DMS53 treated with DMSO at 0.1 percent for 48 hours (cell line): ENCODE results near the gene ATG2A.

Source experiments
- DNase-seq: peaks from one replicate; lab custom pipeline; 2025; ENCODE audit not compliant: unreplicated experiment; lab: John Stamatoyannopoulos, UW

The ATG2A gene

GRCh38 chr11:64916775-64917662 is at the start of gene ATG2A:
Gene ATG2A, minus strand, starts transcription at chr11:64917209. Its CDS starts 74 bp downstream, at chr11:64917135.
- peak; percentile 99 for DNase-seq

DNA sequence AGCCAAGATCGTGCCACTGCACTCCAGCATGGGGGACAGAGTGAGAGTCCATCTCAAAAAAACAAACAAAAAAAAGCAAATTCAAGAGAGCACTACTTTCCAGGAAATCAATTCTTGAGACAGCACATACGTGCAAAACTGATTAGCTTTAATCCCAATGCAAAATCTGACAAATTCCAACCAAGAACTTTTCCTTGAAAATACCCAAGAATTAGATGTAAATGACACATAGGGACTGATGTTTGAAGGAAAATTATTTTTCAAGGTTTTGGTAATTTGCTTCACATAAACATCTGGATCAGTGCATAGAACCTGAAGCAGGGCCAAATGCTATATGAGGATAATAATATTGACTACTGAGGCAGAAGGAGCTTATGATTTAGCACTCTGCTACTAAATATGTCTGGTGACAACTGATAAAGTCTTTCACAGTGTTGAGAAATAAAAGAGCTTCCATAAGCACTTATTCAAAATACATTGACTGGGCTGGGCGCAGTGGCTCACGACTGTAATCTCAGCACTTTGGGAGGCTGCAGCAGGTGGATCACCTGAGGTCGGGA is 46.1 kb upstream of the ATG2A start:
- DNase-seq = no peak

DNA sequence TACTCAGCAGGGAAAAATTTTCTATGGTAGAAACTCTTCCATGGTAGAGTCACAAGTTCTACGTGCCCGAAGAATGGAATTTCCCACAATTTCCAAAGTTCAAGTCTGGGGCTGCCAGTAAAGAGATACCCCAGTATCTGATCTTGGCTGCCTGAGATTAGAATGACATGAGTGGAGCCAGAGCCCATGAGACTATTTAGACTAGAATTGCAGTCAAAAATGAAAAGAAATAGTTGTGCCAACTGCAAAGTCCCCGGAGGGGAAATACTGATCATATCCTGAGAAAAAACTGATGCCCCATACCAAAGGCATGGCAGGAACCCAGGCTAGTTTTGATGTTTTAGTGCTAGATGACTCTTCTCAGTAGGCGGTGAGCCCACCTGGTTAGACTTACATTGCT is 43.7 kb upstream of the ATG2A start:
- DNase-seq = no peak

GRCh38 chr11:64959498-64959897 is 42.5 kb upstream of the ATG2A start:
- DNase-seq = no peak

- DNase-seq = no peak
Observed at GRCh38 chr11:64954201-64954600, 37.2 kb upstream of the ATG2A start.

GRCh38 chr11:64951529-64951928 is 34.5 kb upstream of the ATG2A start:
- DNase-seq = no peak

DNA sequence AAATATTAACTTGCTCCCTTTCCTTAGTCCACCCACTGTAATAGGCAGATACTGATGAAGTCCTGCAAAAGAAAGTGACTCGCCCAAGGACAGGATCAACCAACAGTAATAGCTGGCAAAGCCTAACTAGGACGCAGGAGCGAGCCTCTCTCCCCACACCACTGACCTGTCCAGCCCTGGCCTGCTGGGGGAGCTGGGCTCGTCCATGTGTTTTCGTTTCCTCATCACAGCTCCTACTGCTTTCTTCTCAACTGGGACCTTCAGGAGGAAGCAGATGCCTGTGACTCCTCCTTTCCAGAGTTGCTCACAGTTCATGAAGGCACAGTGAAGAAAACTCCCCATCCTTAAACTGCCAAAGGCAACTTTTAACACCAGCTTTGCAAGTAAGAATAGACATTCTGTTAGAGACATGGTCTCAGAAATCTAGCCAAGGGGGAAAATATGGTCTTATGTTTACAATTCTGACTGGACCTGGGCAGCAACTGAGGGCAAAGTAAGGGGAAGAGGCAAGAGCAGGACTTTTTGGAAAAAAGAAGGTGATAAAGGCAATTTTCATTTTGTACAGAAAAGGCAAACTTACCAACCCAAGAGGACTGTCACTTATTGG is 30.3 kb upstream of the ATG2A start:
- DNase-seq = no peak

- DNase-seq = no peak
Observed at GRCh38 chr11:64936539-64936938, 19.5 kb upstream of the ATG2A start.

GRCh38 chr11:64935359-64936081 is 18.5 kb upstream of the ATG2A start, which contains the start of gene GPHA2:
Gene GPHA2, minus strand, starts transcription at chr11:64935893. Its CDS starts 433 bp downstream, at chr11:64935460.
- no peak for DNase-seq

DNA sequence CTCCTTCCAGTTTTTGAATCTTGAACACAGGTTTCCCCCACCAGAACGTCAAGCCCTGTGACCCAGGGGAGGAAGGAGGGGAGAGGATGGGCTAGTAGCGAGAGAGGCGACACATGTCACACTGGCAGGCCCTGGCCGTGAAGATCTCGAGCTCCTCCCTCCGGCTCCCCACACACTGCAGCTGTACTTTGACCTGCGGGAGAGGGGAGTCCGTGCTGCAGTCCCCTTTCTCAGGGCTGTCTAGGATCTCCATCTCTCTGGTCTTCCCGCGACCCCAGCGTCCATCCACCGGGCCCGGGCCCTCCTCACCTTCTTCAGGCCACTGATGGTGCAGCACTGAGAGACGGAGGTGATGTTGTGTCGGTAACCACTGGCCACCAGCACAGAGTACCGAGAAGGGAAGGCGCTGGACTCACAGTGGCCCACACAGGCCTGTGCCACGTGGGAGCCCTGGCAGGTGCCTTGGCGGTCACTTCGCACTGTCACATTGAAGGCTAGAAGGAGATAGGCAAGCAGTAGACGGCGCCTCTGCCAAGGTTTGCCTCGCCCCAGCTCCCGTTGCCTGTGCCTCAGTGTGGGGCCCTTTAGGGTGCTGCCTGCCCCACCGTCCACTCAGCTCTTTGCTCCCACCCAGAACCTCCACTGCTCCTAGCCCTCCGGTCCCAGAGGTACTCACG is 17.8 kb upstream of the ATG2A start:
- no peak for DNase-seq

DNA sequence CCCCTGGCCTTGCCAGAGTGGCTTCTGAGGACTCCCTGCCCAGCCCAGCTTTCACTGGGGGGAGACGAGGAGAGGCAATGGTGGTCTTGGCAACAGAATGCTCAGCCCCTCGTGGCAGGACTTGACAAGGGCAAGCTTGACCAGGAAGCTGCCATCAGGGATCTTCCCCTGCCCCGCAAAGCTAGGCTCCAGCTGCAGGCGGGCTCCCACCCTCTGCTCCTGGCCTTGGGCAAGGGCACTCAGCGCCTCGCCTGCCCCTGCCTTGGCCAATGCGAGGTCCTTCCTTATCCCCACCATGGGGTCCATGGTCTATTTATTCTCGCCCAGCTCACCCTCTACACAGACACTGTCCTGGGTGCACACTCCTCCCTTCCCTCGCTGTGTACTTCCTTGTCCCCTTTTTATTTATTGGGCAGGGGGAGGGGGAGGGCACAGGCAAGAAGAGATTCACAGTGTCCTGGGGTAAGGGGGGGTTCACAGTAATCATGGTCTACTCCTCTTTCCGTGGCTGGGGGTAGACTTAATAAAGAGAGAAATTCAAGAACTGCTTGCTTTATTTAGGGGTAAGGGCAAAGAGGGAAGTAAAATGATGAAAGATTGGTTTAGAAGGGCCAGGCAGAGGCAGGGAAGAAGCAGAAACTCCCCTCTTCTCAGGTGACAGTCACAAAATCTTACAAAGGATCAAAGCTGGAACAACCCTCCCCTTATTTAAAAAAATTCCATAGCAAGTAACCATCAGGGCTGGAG is 17.1 kb upstream of the ATG2A start:
- no peak for DNase-seq

GRCh38 chr11:64933213-64933934 is 16.4 kb upstream of the ATG2A start:
- DNase-seq = no peak

GRCh38 chr11:64932324-64932723 is 15.3 kb upstream of the ATG2A start:
- DNase-seq = no peak

DNA sequence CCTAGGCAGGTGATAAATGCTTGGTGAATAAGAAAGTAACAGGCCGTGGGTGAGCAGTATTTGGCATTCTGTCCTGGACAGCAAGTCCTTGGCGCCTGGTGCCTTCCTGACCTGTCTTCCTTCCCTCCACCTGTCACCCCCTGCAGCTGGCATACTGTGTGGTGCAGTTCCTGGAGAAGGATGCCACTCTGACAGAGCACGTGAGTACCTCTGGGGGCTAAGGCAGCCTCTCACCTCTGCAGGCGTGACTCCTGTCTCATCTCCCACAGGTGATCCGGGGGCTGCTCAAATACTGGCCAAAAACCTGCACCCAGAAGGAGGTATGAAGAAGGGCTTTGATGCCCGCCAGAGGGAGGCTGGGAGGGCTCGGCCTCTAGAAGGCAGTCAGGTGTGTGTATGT is 14.3 kb upstream of the ATG2A start:
- no peak for DNase-seq

DNA sequence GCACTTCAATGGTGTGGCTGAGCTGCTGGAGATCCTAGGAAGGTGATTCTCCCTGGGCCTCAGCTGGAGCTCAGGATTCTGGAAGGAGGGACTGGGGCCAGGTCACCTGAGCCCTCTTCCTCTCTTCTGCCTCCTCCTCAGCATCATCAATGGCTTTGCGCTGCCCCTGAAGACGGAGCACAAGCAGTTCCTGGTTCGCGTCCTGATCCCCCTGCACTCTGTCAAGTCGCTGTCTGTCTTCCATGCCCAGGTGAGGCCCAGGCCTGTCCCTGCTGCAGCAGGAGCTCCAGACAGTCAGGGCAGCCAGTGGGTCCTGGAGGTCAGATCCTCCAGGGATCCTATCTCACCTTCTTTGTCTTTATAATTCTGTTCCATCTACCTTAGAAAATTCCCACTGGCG is 13.3 kb upstream of the ATG2A start:
- no peak for DNase-seq

- no peak for DNase-seq
Observed at GRCh38 chr11:64929625-64930024, 12.6 kb upstream of the ATG2A start.

DNA sequence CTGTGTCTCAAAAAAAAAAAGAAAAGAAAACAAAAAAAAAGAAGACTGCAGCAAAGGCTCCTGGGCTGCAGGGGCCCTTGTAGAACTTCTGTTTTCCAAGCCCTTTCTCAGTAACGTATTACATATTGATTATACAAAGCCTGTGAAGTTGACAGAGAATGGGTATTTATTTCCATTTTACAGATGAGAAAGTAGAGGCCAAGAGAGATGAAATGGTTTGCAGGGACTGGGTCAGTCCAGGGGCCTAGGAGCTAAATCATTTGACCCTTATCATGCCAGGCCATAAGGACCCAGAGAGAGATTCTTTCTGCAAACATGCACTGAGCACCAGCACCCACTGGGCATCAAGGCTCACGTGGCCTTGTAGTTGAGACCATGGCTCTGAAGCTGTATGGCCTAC is 11.9 kb upstream of the ATG2A start:
- DNase-seq = no peak

DNA sequence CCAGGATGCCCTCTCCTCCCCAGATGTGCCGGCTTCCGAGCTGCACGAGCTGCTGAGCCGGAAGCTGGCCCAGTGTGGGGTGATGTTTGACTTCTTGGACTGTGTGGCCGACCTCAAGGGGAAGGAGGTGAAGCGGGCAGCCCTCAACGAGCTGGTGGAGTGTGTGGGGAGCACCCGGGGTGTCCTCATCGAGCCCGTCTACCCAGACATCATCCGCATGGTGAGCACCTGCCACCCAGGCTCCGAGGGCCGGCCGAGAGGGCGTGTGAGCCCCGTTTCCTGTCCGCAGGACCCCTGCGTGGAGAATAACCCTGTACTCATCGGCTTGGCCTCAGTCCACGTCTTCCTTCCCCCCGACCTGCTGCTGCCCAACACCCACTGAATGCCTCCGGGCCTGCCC is 9.7 kb upstream of the ATG2A start:
- no peak for DNase-seq
